D721Med (cell line): ENCODE measurements around the gene SOBP.

Source experiments
- DNase-seq: peaks from one replicate; pipeline ENCODE4 v3.0.0; 2011; ENCODE audit warnings: low spot score; ENCODE audit not compliant: insufficient read length
- FAIRE-seq: peaks from 2 replicates; lab custom pipeline; 2011; peaks lifted over from hg19 to GRCh38; lab: Jason Lieb, UNC
- TF ChIP-seq, protein P1 (sequence below): IDR thresholded peaks from 2 replicates; pipeline ENCODE4 v1.5.1; 2012; ENCODE audit warnings: mild to moderate bottlenecking, control low read depth; ENCODE audit not compliant: insufficient read depth; ENCODE audit errors: missing control alignments

Gene SOBP, protein sequence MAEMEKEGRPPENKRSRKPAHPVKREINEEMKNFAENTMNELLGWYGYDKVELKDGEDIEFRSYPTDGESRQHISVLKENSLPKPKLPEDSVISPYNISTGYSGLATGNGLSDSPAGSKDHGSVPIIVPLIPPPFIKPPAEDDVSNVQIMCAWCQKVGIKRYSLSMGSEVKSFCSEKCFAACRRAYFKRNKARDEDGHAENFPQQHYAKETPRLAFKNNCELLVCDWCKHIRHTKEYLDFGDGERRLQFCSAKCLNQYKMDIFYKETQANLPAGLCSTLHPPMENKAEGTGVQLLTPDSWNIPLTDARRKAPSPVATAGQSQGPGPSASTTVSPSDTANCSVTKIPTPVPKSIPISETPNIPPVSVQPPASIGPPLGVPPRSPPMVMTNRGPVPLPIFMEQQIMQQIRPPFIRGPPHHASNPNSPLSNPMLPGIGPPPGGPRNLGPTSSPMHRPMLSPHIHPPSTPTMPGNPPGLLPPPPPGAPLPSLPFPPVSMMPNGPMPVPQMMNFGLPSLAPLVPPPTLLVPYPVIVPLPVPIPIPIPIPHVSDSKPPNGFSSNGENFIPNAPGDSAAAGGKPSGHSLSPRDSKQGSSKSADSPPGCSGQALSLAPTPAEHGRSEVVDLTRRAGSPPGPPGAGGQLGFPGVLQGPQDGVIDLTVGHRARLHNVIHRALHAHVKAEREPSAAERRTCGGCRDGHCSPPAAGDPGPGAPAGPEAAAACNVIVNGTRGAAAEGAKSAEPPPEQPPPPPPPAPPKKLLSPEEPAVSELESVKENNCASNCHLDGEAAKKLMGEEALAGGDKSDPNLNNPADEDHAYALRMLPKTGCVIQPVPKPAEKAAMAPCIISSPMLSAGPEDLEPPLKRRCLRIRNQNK

DNA sequence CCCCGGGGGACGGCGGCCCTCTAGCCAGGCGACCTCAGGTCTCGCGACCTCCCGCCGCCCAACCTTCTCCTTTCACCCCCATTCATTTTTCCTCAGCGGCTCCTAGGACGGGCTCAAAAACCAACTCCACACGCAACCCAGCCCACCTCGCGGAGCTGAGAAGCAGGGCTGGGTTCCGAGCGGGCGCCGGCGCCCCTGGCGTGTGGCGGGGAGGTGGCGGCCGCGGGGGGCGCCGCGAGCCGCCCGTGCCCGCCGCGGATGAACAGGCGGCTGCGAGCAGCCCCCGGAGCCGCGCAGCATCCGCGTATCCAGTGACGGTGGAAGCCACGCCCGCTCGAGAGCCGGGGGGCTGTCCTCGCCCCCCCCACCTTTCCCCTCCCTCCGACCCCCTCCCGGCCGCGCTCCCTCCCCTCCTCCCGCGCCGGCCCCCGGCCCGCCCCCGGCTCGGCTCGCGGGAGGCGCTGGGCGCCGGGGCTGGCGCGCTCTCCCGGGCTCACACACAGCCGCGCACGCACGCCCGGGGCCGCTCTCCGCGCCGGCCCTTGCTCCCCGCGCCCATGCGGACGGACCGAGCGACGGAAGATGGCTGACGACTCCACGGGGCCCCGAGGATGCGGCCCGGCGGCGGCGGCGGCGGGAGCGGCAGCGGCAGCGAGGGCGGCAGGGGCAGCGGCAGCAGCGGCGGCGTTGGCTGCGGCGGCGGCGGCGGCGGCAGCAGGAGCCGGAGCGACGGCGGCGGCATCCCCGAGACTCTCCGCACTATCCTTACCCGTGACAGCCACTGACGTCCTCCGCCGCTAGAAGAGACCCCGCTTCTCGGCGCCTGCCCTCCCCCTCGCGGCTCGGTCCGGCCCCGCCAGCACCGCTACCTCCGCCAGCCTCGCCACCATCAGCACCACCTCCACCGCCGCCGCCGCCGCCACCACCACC is at the start of gene SOBP:
Gene SOBP, plus strand, starts transcription at position 482 of the 930 bp plus-strand sequence. CDS start 500 bp downstream, outside the sequence.
- no peak for FAIRE-seq
- TF ChIP-seq, protein P1, sequence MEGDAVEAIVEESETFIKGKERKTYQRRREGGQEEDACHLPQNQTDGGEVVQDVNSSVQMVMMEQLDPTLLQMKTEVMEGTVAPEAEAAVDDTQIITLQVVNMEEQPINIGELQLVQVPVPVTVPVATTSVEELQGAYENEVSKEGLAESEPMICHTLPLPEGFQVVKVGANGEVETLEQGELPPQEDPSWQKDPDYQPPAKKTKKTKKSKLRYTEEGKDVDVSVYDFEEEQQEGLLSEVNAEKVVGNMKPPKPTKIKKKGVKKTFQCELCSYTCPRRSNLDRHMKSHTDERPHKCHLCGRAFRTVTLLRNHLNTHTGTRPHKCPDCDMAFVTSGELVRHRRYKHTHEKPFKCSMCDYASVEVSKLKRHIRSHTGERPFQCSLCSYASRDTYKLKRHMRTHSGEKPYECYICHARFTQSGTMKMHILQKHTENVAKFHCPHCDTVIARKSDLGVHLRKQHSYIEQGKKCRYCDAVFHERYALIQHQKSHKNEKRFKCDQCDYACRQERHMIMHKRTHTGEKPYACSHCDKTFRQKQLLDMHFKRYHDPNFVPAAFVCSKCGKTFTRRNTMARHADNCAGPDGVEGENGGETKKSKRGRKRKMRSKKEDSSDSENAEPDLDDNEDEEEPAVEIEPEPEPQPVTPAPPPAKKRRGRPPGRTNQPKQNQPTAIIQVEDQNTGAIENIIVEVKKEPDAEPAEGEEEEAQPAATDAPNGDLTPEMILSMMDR = no peak
- DNase-seq = peak; percentile 27

- DNase-seq = no peak
- no peak for FAIRE-seq
- TF ChIP-seq, protein P1 = no peak
Observed at GRCh38 chr6:107440936-107441335, 49.0 kb upstream of the SOBP start.

DNA sequence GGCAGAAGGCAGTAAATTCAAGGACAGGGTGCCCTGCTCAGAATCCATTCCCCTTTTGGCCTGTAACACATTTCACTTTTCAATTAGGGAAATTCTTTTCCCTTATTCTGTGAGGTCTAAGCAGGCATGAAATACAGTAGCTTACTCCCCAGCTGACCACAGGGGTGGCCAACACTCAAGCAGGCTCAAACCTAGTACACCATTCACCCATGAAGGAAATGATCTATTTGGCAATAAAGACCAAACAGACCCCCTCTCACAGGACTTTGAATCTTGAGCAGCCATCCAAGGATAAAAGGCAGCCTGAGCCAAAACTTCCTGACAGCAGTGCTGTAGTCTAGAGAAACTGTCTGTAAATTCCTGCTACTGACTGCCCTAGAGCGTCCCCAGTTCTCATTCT is 48.2 kb upstream of the SOBP start:
- FAIRE-seq (no peak), DNase-seq (no peak)
- TF ChIP-seq, protein P1 = no peak

- FAIRE-seq = no peak
- no peak for DNase-seq
- TF ChIP-seq, protein P1 = no peak
Observed at GRCh38 chr6:107442938-107443607, 46.8 kb upstream of the SOBP start.

DNA sequence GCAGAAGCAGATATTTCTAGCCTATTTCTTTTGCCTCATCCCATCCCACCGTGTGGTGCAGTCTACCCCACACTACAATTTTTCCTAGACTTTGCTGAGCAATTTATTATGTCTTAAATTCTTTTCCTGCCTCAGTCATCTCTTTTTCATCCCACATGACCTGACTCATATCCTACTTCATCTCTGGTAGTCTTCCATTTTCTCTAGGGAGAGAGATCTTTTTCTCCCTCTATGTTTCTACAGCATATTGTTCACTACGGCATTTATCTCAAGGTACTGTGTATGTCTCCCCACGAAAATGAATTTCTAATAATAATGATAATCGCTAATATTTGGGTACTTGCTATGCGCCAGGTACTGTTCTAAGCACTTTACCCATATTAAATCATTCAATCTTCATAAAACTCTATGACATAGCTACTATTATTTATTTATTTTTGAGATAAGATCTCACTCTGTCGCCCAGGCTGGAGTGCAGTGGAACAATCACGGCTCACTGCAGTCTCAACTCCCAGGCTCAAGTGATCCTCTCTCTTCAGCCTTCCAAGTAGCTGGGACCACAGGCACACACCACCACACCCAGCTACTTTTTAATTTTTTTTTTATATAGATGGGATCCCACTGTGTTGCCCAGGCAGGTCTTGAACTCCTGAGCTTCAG is 46.2 kb upstream of the SOBP start:
- TF ChIP-seq, protein P1 = no peak
- FAIRE-seq (no peak), DNase-seq (no peak)

- DNase-seq (no peak), FAIRE-seq (no peak)
- TF ChIP-seq, protein P1 = no peak
Observed at GRCh38 chr6:107444277-107444676, 45.6 kb upstream of the SOBP start.
